Measurements from ENCODE around the gene XCL2.

Gene XCL2

GRCh38 chr1:168512864-168513595 lies 30.8 kb downstream of the XCL2 start:
- no peak for DNase-seq

GRCh38 chr1:168509875-168510791 lies 33.7 kb downstream of the XCL2 start:
- DNase-seq, result no peak

GRCh38 chr1:168509210-168509609 lies 34.6 kb downstream of the XCL2 start:
- no peak for DNase-seq

GRCh38 chr1:168507828-168508227 lies 36.0 kb downstream of the XCL2 start:
- no peak for DNase-seq

- no peak for DNase-seq
Observed at GRCh38 chr1:168507231-168507630, 36.6 kb downstream of the XCL2 start.

- no peak for DNase-seq
Observed at GRCh38 chr1:168506204-168506819, 37.5 kb downstream of the XCL2 start.

GRCh38 chr1:168505006-168505405 lies 38.8 kb downstream of the XCL2 start:
- DNase-seq, result no peak

GRCh38 chr1:168504064-168504837 lies 39.5 kb downstream of the XCL2 start:
- DNase-seq, result no peak

GRCh38 chr1:168499688-168500049 lies 44.1 kb downstream of the XCL2 start:
- no peak for DNase-seq

GRCh38 chr1:168498956-168499687 lies 44.7 kb downstream of the XCL2 start:
- DNase-seq, result no peak

GRCh38 chr1:168498159-168498631 lies 45.6 kb downstream of the XCL2 start:
- no peak for DNase-seq

GRCh38 chr1:168497376-168497950 lies 46.3 kb downstream of the XCL2 start:
- no peak for DNase-seq

GRCh38 chr1:168491527-168492164 lies 52.2 kb downstream of the XCL2 start:
- DNase-seq, result no peak

Measured in activated naive CD4-positive, alpha-beta T cell treated with anti-CD3 and anti-CD28 coated beads, Interleukin-2, amount 50 U/mL, for 16 hours (primary cell).